ENCODE measurements around the gene ACOT9.

- TF ChIP-seq POLR2AphosphoS5 (IDR thresholded peaks at IDR 0.05), result no peak
- no peak for TF ChIP-seq EP300 (conservative IDR thresholded peaks at IDR 0.05; ENCODE audit: poor library complexity, severe bottlenecking)
- TF ChIP-seq RAD21 (conservative IDR thresholded peaks at IDR 0.05), result no peak
- TF ChIP-seq EZH2 (IDR thresholded peaks at IDR 0.05; ENCODE audit: borderline replicate concordance, insufficient read depth, low read length, poor library complexity, severe bottlenecking), result no peak
- no peak for TF ChIP-seq CTCF (IDR thresholded peaks at IDR 0.05; ENCODE audit: poor library complexity, severe bottlenecking)
- no peak for TF ChIP-seq SMC3 (conservative IDR thresholded peaks at IDR 0.05; ENCODE audit: poor library complexity)
- TF ChIP-seq REST (IDR thresholded peaks at IDR 0.05; ENCODE audit: borderline replicate concordance), result no peak
- TF ChIP-seq MXI1 (conservative IDR thresholded peaks at IDR 0.05; ENCODE audit: poor library complexity, severe bottlenecking), result no peak
These were observed 50.9 kb downstream of the ACOT9 start for GRCh38 chrX:23692166-23692565.
